Neural cell (in vitro differentiated cells): ENCODE results near the gene FAM3D. TPM values are rescaled to one million over a fixed set of nuclear protein-coding genes. Genes with fewer than 3 reads are reported as not detected.

Experiments
- H2AFZ ChIP-seq: fragments of 200-600, 300-800 bp; sonication (generic), shearing (Covaris generic); 2 replicates; pipeline ENCODE4 v1.6.0; 2014; ENCODE audit warnings: low read depth, mild to moderate bottlenecking, antibody characterized with exemption, low read length, moderate library complexity
- H3F3A ChIP-seq: fragments of 200-600 bp; shearing (Covaris generic); 2 replicates; pipeline ENCODE4 v1.6.1; 2016; ENCODE audit warnings: mild to moderate bottlenecking, moderate library complexity, mixed read lengths, antibody characterized with exemption, low read length; ENCODE audit not compliant: insufficient read depth, poor library complexity, severe bottlenecking
- H3K27ac ChIP-seq: fragments of 200-600, 300-800 bp; sonication (generic), shearing (Covaris generic); 2 replicates; pipeline ENCODE4 v1.5.1; 2014; ENCODE audit warnings: mild to moderate bottlenecking, low read length, moderate library complexity
- H3K27me3 ChIP-seq: fragments of 300-800, 200-600 bp; sonication (generic), shearing (Covaris generic); 2 replicates; pipeline ENCODE4 v1.6.0; 2014; ENCODE audit warnings: mild to moderate bottlenecking, low read depth, low read length, moderate library complexity; ENCODE audit not compliant: insufficient read depth
- H3K36me3 ChIP-seq: fragments of 300-800, 200-600 bp; sonication (generic), shearing (Covaris generic); 2 replicates; pipeline ENCODE4 v1.5.1; 2014; ENCODE audit warnings: mild to moderate bottlenecking, antibody characterized with exemption, low read length, moderate library complexity; ENCODE audit not compliant: insufficient read depth
- H3K4me2 ChIP-seq: fragments of 300-800, 200-600 bp; sonication (generic), shearing (Covaris generic); 2 replicates; pipeline ENCODE4 v1.6.0; 2014; ENCODE audit warnings: mild to moderate bottlenecking, low read length
- H3K4me3 ChIP-seq: fragments of 300-800, 200-600 bp; sonication (generic), shearing (Covaris generic); 2 replicates; pipeline ENCODE4 v1.5.1; 2014; ENCODE audit warnings: mild to moderate bottlenecking, low read length, moderate library complexity
- H3K79me2 ChIP-seq: fragments of 200-600 bp; shearing (Covaris generic); replicated peaks from 2 replicates; pipeline ENCODE4 v1.6.0; 2014; ENCODE audit warnings: mild to moderate bottlenecking, low read length, moderate library complexity; ENCODE audit not compliant: insufficient read depth
- H3K9ac ChIP-seq: fragments of 300-800, 200-600 bp; sonication (generic), shearing (Covaris generic); 2 replicates; pipeline ENCODE4 v1.6.1; 2016; ENCODE audit warnings: mild to moderate bottlenecking, low read length, mixed read lengths
- H3K9me2 ChIP-seq: fragments of 200-600 bp; shearing (Covaris generic); 2 replicates; pipeline ENCODE4 v1.6.1; 2016; ENCODE audit warnings: mild to moderate bottlenecking, low read length, mixed read lengths; ENCODE audit not compliant: insufficient read depth
- H3K9me3 ChIP-seq: fragments of 200-600, 300-800 bp; sonication (generic), shearing (Covaris generic); 2 replicates; pipeline ENCODE4 v1.6.1; 2016; ENCODE audit warnings: mild to moderate bottlenecking, mixed run types, low read length, moderate library complexity, mixed read lengths
- H4K20me1 ChIP-seq: fragments of 200-600 bp; shearing (Covaris generic); 2 replicates; pipeline ENCODE4 v1.6.1; 2016; ENCODE audit warnings: mild to moderate bottlenecking, mixed run types; ENCODE audit not compliant: insufficient read depth
- CTCF ChIP-seq: fragments of 450-650 bp; IDR thresholded peaks from 2 replicates; pipeline ENCODE4 v1.5.1; 2014; ENCODE audit warnings: antibody characterized with exemption, mild to moderate bottlenecking, moderate library complexity; ENCODE audit not compliant: poor library complexity, severe bottlenecking
- EP300 ChIP-seq: fragments of 450-650 bp; conservative IDR thresholded peaks from 2 replicates; pipeline ENCODE4 v1.6.1; 2014; ENCODE audit warnings: antibody characterized with exemption, mild to moderate bottlenecking, moderate library complexity; ENCODE audit not compliant: poor library complexity, severe bottlenecking
- EZH2 ChIP-seq: fragments of 200-600, 300-800 bp; shearing (Covaris generic), sonication (generic); IDR thresholded peaks from 2 replicates; pipeline ENCODE4 v1.6.1; 2014; ENCODE audit warnings: antibody characterized with exemption, low read length, borderline replicate concordance, mild to moderate bottlenecking; ENCODE audit not compliant: insufficient read depth, poor library complexity, severe bottlenecking
- MXI1 ChIP-seq: fragments of 450-650 bp; conservative IDR thresholded peaks from 2 replicates; pipeline ENCODE4 v1.6.1; 2014; ENCODE audit warnings: antibody characterized with exemption, mild to moderate bottlenecking; ENCODE audit not compliant: poor library complexity, severe bottlenecking
- POLR2AphosphoS5 ChIP-seq: IDR thresholded peaks from 2 replicates; pipeline ENCODE4 v1.6.1; 2012
- RAD21 ChIP-seq: fragments of 450-650 bp; conservative IDR thresholded peaks from 2 replicates; pipeline ENCODE4 v1.6.1; 2014; ENCODE audit warnings: antibody characterized with exemption, mild to moderate bottlenecking, moderate library complexity
- SMC3 ChIP-seq: fragments of 450-650 bp; conservative IDR thresholded peaks from 2 replicates; pipeline ENCODE4 v1.6.1; 2014; ENCODE audit warnings: antibody characterized with exemption, mild to moderate bottlenecking, moderate library complexity; ENCODE audit not compliant: poor library complexity
- TAF1 ChIP-seq: IDR thresholded peaks from 2 replicates; pipeline ENCODE4 v1.6.1; 2012; ENCODE audit warnings: low read depth
- polyA plus RNA-seq: library from polyadenylated mRNA; depleted of rRNA; stranded (reverse); fragments of >200 nt; gene quantifications from 2 replicates; pipeline ENCODE4 v1.2.3, GENCODE V29; 2014
- TF ChIP-seq, protein P1 (sequence below): IDR thresholded peaks from 2 replicates; pipeline ENCODE4 v1.6.1; 2012; ENCODE audit warnings: borderline replicate concordance

The FAM3D gene
- polyA plus RNA-seq, 1 donor from 2014 or later = not detected

DNA sequence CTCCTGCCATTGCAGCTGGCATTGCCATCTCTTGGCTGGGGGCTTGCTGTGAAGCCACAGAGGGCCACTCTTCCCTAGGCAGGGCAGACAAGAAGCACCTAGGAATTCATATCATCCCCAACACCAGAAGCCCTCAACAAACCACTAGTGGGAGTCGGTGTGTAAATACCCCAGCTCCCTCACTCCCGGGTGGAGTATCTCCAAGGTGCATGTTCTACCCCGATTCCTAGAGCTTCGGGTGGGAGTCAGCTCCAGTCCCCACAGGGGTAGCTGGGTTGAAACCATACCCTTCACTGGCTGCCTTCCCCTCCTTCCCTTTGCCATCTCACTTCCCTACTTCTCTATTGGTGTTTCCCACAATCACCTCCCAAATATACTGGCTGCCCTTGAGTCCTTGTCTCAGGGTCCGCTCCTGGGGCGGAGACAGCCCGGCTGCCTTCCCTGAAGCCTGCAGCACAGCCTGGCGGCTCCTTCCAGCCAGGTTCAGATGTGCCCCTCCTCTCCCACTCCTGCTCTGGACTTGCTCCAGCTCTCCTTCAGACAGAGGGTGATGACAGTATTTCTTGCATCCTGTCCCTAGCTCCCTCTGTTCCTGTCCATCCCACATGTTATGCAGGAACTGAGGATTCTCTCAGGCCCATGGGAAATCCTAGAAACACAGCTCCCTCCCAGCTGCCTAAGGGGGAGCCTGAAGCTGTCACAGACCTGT lies 33.3 kb downstream of the FAM3D start:
- no peak overlapping the region for H3K4me2 ChIP-seq
- H4K20me1 ChIP-seq = no peaks in the 10 kb centered on the region
- no peak overlapping the region for H2AFZ ChIP-seq
- H3F3A ChIP-seq = no peaks in the 10 kb centered on the region
- no peaks in the 10 kb centered on the region for H3K79me2 ChIP-seq
- H3K9me2 ChIP-seq = no peaks in the 10 kb centered on the region
- no peaks in the 10 kb centered on the region for H3K36me3 ChIP-seq
- H3K9me3 ChIP-seq = no peaks in the 10 kb centered on the region
- no peak overlapping the region for H3K4me3 ChIP-seq
- H3K27ac ChIP-seq = no peak overlapping the region
- TF ChIP-seq SMC3 = no peak
- no peak for TF ChIP-seq TAF1
- TF ChIP-seq, protein P1, sequence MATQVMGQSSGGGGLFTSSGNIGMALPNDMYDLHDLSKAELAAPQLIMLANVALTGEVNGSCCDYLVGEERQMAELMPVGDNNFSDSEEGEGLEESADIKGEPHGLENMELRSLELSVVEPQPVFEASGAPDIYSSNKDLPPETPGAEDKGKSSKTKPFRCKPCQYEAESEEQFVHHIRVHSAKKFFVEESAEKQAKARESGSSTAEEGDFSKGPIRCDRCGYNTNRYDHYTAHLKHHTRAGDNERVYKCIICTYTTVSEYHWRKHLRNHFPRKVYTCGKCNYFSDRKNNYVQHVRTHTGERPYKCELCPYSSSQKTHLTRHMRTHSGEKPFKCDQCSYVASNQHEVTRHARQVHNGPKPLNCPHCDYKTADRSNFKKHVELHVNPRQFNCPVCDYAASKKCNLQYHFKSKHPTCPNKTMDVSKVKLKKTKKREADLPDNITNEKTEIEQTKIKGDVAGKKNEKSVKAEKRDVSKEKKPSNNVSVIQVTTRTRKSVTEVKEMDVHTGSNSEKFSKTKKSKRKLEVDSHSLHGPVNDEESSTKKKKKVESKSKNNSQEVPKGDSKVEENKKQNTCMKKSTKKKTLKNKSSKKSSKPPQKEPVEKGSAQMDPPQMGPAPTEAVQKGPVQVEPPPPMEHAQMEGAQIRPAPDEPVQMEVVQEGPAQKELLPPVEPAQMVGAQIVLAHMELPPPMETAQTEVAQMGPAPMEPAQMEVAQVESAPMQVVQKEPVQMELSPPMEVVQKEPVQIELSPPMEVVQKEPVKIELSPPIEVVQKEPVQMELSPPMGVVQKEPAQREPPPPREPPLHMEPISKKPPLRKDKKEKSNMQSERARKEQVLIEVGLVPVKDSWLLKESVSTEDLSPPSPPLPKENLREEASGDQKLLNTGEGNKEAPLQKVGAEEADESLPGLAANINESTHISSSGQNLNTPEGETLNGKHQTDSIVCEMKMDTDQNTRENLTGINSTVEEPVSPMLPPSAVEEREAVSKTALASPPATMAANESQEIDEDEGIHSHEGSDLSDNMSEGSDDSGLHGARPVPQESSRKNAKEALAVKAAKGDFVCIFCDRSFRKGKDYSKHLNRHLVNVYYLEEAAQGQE = no peak
- no peak for TF ChIP-seq CTCF
- TF ChIP-seq MXI1 = no peak
- no peak for TF ChIP-seq EZH2
- TF ChIP-seq POLR2AphosphoS5 = no peak
- TF ChIP-seq EP300 = no peak
- TF ChIP-seq RAD21 = no peak
- no peaks in the 10 kb centered on the region for H3K27me3 ChIP-seq
- H3K9ac ChIP-seq = no peak overlapping the region

GRCh38 chr3:58631742-58632141 lies 34.8 kb downstream of the FAM3D start:
- H3K9me2 ChIP-seq = no peaks in the 10 kb centered on the region
- no peaks in the 10 kb centered on the region for H3K27me3 ChIP-seq
- H3K4me3 ChIP-seq = no peak overlapping the region
- H2AFZ ChIP-seq = no peak overlapping the region
- no peak overlapping the region for H3K9ac ChIP-seq
- H3F3A ChIP-seq = no peaks in the 10 kb centered on the region
- H4K20me1 ChIP-seq = no peaks in the 10 kb centered on the region
- H3K9me3 ChIP-seq = no peaks in the 10 kb centered on the region
- H3K27ac ChIP-seq = no peak overlapping the region
- H3K36me3 ChIP-seq = no peaks in the 10 kb centered on the region
- no peak for TF ChIP-seq RAD21
- TF ChIP-seq POLR2AphosphoS5 = no peak
- TF ChIP-seq MXI1 = no peak
- TF ChIP-seq EZH2 = no peak
- TF ChIP-seq CTCF = no peak
- TF ChIP-seq, protein P1 = no peak
- TF ChIP-seq EP300 = no peak
- no peak for TF ChIP-seq TAF1
- no peak for TF ChIP-seq SMC3
- no peak overlapping the region for H3K4me2 ChIP-seq
- H3K79me2 ChIP-seq = no peaks in the 10 kb centered on the region
